GM21381 (cell line): Measurements from ENCODE around the gene SMYD5.
A peak's percentile ranks its signal among the peaks of the same experiment; 100 is the strongest.

ENCODE experiments used
- ATAC-seq: cut with Tn5 transposase; IDR thresholded peaks from one replicate; pipeline ENCODE4 v1.9.1; 2021; ENCODE audit warnings: mild to moderate bottlenecking, moderate library complexity; ENCODE audit not compliant: unreplicated experiment

Gene SMYD5

GRCh38 chr2:73203055-73203681 is 10.9 kb upstream of the SMYD5 start:
- ATAC-seq, result no peak

DNA sequence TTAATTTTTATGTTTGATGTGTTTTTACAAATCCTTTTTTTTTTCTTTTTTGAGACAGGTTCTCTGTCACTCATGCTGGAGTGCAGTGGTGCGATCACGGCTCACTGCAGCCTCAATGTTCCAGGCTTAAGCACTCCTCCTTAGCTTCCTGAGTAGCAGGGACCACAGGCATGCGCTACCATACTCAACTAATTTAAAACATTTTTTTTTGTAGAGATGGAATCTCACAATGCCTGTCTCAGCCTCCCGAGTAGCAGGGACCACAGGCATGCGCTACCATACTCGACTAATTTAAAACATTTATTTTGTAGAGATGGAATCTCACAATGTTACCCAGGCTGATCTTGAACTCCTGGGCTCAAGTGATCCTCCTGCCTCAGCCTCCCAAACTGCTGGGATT is 8.4 kb upstream of the SMYD5 start:
- ATAC-seq, result no peak

GRCh38 chr2:73208258-73208657 is 5.8 kb upstream of the SMYD5 start:
- no peak for ATAC-seq

GRCh38 chr2:73210019-73210418 is 4.0 kb upstream of the SMYD5 start:
- ATAC-seq, result no peak

DNA sequence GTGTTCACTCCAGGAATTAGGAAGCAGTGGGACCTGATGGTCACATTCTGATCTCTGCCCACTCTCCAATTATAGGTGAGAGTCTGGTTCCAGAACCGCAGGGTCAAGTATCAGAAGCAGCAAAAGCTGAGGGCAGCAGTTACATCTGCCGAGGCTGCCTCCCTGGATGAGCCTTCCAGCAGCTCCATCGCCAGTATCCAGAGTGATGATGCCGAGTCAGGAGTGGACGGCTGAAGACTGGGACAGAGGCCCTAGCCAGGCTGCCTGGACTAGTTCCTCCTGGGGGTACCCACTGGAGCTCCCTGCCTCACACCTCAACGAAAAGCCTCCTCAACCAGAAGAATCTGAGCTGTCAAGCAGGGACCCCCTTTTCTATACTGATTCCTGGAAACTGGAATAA is 3.3 kb upstream of the SMYD5 start:
- ATAC-seq, result no peak

DNA sequence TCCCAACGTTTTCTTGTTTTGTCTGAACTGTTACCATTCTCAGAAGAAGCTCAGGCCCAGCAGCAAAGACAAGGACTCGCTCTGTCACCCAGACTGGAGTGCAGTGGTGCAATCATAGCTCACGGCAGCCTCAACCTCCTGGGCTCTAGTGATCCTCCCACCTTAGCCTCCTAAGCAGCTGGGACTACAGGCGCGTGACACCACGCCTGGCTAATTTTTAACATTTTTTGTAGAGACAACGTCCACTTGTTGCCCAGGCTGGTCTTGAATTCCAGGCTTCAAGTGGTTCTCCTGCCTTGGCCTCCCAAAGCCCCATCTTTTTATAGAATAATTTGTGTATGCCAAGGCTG is 2.0 kb upstream of the SMYD5 start:
- ATAC-seq, result no peak

GRCh38 chr2:73212448-73213176 is 1.4 kb upstream of the SMYD5 start:
- ATAC-seq, result peak; percentile 65

GRCh38 chr2:73215254-73215653 is 1.2 kb downstream of the SMYD5 start:
- ATAC-seq, result no peak

DNA sequence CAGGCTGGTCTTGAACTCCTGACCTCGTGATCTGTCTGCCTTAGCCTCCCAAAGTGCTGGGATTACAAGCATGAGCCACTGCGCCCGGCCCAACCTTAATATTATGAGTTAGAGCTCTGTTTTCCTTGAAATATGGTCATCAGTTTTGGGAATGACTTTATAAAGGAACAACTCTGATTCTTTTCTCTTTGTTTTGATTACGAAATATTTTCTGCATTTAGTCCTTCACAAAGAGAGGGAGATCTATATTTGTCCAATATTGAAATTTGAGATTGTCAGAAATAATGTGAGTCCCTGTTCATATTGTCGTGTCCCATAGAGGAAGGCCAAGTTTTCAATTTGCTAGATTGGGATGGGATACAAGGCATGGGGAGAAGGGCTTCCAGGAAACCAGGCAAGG is 3.1 kb downstream of the SMYD5 start:
- no peak for ATAC-seq

DNA sequence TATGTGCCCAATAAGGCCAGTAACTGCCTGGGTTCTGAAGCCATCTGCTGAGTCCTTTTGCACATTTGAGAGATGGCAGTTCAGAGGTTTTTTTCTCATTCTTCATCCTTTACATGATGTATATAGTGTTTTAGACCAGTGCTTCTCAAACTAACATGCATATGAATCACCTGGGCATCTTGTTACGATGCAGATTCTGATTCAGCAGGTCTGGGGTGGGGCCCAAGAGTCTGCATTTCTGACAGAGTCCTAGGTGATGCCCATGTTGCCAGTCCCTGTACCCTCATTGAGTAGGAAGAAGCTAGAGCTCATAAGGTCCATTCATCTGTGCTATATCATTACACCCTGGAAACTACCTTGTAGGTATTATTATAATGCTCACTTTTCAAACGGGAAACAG is 3.8 kb downstream of the SMYD5 start:
- no peak for ATAC-seq

DNA sequence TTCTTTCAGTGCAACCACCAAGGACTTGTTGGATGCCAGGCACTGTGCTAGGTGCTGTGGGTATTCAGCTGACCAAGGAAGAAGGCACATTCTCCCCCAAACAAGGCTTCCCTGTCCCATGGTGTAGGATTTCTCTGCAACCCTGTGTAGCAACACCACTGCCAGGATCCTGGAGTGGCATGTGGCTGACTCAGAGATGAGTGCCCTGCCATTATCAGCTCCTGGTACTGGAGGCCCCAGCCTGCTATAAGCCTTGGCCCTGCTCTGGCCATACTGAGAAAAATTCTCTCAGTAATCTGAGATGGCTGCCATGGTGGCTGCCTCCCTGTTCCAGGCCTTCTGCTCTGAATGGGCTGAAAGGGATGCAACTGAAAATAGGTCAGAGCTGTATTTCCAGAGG is 4.3 kb downstream of the SMYD5 start:
- ATAC-seq, result no peak

- no peak for ATAC-seq
These were observed 9.8 kb downstream of the SMYD5 start for GRCh38 chr2:73223821-73224220.

GRCh38 chr2:73225513-73226360 is 11.7 kb downstream of the SMYD5 start:
- no peak for ATAC-seq

- no peak for ATAC-seq
These were observed 13.0 kb downstream of the SMYD5 start for GRCh38 chr2:73227086-73227485.

- ATAC-seq, result no peak
These were observed 14.6 kb downstream of the SMYD5 start for GRCh38 chr2:73228631-73229030.

- peak; percentile 11 for ATAC-seq
These were observed 18.5 kb downstream of the SMYD5 start for GRCh38 chr2:73232403-73233153.

DNA sequence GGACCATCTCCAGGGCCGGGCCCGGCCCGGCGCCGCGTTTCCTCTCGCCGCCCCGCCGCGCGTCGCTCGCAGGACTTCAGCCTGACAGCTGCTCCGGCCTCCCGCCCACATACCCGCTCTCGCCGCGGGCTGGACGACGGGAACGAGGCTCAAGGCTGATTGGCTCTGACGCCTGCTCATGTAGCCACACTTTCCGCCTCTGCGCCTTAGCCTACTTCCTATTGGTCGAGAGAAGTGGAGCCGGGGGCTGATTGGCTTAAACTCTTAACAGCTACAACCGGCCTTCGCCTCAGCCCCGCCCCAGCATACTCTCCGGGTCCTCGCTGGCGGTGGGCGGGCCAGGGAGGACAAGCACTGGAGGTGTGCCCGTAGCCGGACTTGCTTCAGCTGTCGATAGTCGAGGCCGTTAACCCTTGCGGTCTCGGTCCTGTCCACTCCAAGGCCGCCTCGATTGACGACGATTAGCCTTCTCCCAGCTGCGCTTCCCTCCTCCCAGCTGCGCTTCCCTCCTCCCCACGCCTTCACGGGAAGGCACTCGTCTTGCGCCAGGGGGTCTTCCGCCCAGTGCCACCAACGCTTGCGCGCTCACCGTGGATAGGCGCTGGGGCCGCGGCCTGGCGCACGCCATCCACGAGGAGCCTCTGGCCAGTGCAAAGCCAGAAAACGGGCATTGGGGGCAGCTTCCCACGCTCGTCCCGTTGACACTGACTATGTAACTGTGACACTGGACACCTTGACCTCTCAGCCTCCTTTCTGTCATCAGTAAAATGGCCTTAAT is 19.3 kb downstream of the SMYD5 start, which contains the start of gene PRADC1:
Gene PRADC1, minus strand, starts transcription at position 86 of the 778 bp plus-strand sequence. Its CDS starts 79 bp downstream, at position 7.
- peak; percentile 90 for ATAC-seq

- peak; percentile 59 for ATAC-seq
These were observed 20.1 kb downstream of the SMYD5 start, which contains the start of gene CCT7 for GRCh38 chr2:73233932-73234832. Gene CCT7 (plus strand): TSS chr2:73234308. CDS start chr2:73234379, 71 bp downstream.
